Activated naive CD4-positive, alpha-beta T cell treated with anti-CD3 and anti-CD28 coated beads, Interleukin-2, amount 50 U/mL, for 24 hours (primary cell): ENCODE results near the gene VSNL1.

ENCODE experiments used
- H3K27ac Mint-ChIP-seq: one replicate; pipeline ENCODE4 v1.8.0; 2021; ENCODE audit warnings: mild to moderate bottlenecking, mixed read lengths
- H3K27me3 Mint-ChIP-seq: one replicate; pipeline ENCODE4 v1.8.0; 2021; ENCODE audit warnings: mixed read lengths
- H3K36me3 Mint-ChIP-seq: one replicate; pipeline ENCODE4 v1.8.0; 2021; ENCODE audit warnings: mixed read lengths
- H3K4me1 Mint-ChIP-seq: one replicate; pipeline ENCODE4 v1.8.0; 2021; ENCODE audit warnings: mixed read lengths
- H3K4me3 Mint-ChIP-seq: one replicate; pipeline ENCODE4 v1.8.0; 2021; ENCODE audit warnings: mild to moderate bottlenecking, mixed read lengths
- H3K9me3 Mint-ChIP-seq: one replicate; pipeline ENCODE4 v1.8.0; 2021; ENCODE audit warnings: mixed read lengths

VSNL1 gene

GRCh38 chr2:17634997-17635396 is 94.5 kb downstream of the VSNL1 start:
- Mint-ChIP-seq H3K27me3 (peaks cover 2% of the 10 kb centered on the region), H3K9me3 (no peaks in the 10 kb centered on the region), H3K4me1 (no peaks in the 10 kb centered on the region), H3K27ac (no peak overlapping the region), H3K36me3 (no peaks in the 10 kb centered on the region), H3K4me3 (no peak overlapping the region)

GRCh38 chr2:17636257-17636656 is 95.8 kb downstream of the VSNL1 start:
- Mint-ChIP-seq H3K27me3 (peaks cover 2% of the 10 kb centered on the region), H3K9me3 (no peaks in the 10 kb centered on the region)

GRCh38 chr2:17637131-17637906 is 96.8 kb downstream of the VSNL1 start:
- Mint-ChIP-seq H3K4me1 (no peaks in the 10 kb centered on the region), H3K4me3 (no peak overlapping the region), H3K27me3 (peaks cover 2% of the 10 kb centered on the region), H3K36me3 (no peaks in the 10 kb centered on the region), H3K27ac (no peak overlapping the region), H3K9me3 (no peaks in the 10 kb centered on the region)

More at GRCh38 chr2:17636257-17636656, 95.8 kb downstream of the VSNL1 start:
- Mint-ChIP-seq H3K4me3 (no peak overlapping the region), H3K36me3 (no peaks in the 10 kb centered on the region), H3K4me1 (no peaks in the 10 kb centered on the region), H3K27ac (no peak overlapping the region)

DNA sequence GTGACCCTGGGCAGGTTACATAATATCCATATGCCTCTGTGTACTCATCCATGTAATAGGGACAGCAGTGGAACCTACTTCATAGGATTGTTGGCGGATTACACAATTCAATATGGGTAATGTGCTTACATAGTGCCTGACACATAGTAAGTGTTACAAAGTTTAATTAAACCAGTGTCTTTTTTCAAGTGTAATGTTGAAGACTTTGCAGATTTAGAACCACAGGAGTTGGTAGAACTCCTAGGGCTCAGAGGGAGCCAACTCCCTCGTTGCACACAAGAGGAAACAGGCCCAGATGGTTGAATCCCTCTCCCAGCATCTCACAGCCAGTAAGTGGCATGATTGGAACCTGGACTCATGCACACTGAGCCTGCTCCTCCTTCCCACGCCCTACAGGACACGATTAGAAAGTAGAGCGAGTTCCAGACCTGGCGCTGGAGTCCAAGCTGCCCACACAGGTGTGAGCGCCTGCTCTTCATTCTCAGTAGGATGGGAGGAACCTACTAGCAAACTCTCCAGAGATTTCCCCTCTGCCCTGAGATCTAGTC is 97.8 kb downstream of the VSNL1 start:
- Mint-ChIP-seq H3K4me1 (peaks cover 3% of the 10 kb centered on the region), H3K27ac (no peak overlapping the region), H3K4me3 (no peak overlapping the region), H3K36me3 (no peaks in the 10 kb centered on the region), H3K9me3 (no peaks in the 10 kb centered on the region), H3K27me3 (peaks cover 2% of the 10 kb centered on the region)

DNA sequence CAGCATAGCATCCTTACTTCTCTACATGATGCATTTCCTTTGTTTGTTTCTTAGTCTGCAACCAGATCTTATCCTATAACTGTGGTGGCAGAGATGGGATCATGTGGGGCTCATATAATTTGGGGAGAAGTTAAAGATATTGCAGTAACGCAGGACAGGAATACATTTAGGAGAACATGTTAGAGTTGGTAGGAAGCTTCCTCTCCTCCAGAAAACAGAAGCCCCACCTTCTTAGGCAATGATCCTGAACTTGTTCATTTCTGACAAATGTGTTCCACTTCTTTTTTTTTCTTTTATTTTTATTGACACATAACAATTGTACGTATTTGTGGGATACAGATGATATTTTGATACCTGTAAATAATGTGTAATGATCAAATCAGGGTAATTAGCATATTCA is 99.9 kb downstream of the VSNL1 start:
- H3K4me3 Mint-ChIP-seq, result no peak overlapping the region
- H3K27me3 Mint-ChIP-seq, result peaks cover 2% of the 10 kb centered on the region
- peaks cover 3% of the 10 kb centered on the region for H3K4me1 Mint-ChIP-seq
- no peaks in the 10 kb centered on the region for H3K9me3 Mint-ChIP-seq
- no peak overlapping the region for H3K27ac Mint-ChIP-seq
- no peaks in the 10 kb centered on the region for H3K36me3 Mint-ChIP-seq

GRCh38 chr2:17643031-17643615 is 102.6 kb downstream of the VSNL1 start:
- Mint-ChIP-seq H3K9me3 (no peaks in the 10 kb centered on the region), H3K27ac (peak overlapping the region; percentile 65), H3K4me3 (no peak overlapping the region), H3K27me3 (no peaks in the 10 kb centered on the region), H3K4me1 (peaks cover 8% of the 10 kb centered on the region), H3K36me3 (no peaks in the 10 kb centered on the region)

GRCh38 chr2:17644997-17645720 is 104.7 kb downstream of the VSNL1 start:
- Mint-ChIP-seq H3K27ac (no peak overlapping the region), H3K9me3 (no peaks in the 10 kb centered on the region), H3K36me3 (no peaks in the 10 kb centered on the region), H3K27me3 (no peaks in the 10 kb centered on the region), H3K4me3 (no peak overlapping the region), H3K4me1 (peaks cover 8% of the 10 kb centered on the region)

GRCh38 chr2:17646081-17646554 is 105.6 kb downstream of the VSNL1 start:
- no peaks in the 10 kb centered on the region for H3K9me3 Mint-ChIP-seq
- no peak overlapping the region for H3K27ac Mint-ChIP-seq
- no peaks in the 10 kb centered on the region for H3K36me3 Mint-ChIP-seq
- no peak overlapping the region for H3K4me3 Mint-ChIP-seq
- H3K4me1 Mint-ChIP-seq, result peaks cover 8% of the 10 kb centered on the region
- H3K27me3 Mint-ChIP-seq, result no peaks in the 10 kb centered on the region

DNA sequence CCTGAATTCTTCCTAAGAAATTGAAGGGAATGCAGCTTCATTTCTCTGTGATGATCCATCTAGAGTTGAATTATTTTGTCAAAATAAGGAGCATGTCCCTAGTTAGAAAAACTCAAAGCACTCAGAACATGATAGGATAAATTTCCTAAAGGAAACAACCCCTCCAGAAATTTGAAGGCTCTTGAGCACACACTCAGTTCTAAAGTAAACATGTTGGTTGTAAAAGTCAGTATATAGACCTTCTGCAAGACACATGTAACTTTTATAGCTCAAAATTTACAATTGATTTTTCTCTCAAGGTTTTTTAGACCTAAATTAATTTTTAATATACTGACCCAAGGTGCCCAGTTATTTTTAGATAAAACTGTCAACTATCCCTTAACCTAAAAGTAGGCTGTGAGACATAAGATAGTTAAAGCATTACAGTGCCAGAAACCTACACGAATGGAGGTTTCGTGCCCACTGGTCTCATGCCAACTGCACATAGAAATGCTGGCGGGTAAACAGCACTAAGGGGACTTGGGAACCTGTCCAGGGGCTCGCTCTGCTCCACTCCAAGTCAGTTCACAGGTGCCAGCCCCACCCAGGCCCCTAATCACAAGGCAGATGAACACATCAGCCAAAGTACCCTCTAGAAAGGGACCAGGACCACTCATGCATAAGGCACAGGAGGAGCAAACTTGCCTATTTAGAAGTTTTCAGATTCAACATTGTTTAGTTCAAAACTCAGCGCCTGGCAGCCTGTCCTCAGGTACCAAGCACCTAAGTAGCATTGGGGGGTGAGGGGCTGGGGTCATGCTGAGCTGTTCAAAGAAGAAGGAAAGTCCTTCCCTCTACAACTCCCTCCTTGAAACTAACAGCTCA is 106.6 kb downstream of the VSNL1 start:
- H3K27me3 Mint-ChIP-seq, result no peaks in the 10 kb centered on the region
- no peaks in the 10 kb centered on the region for H3K36me3 Mint-ChIP-seq
- peaks cover 8% of the 10 kb centered on the region for H3K4me1 Mint-ChIP-seq
- no peak overlapping the region for H3K4me3 Mint-ChIP-seq
- H3K9me3 Mint-ChIP-seq, result no peaks in the 10 kb centered on the region
- no peak overlapping the region for H3K27ac Mint-ChIP-seq

- Mint-ChIP-seq H3K36me3 (no peaks in the 10 kb centered on the region), H3K9me3 (no peaks in the 10 kb centered on the region), H3K27me3 (no peaks in the 10 kb centered on the region), H3K4me3 (no peak overlapping the region), H3K4me1 (peaks cover 4% of the 10 kb centered on the region), H3K27ac (no peak overlapping the region)
Observed at GRCh38 chr2:17648581-17648980, 108.1 kb downstream of the VSNL1 start.

GRCh38 chr2:17649026-17649425 is 108.5 kb downstream of the VSNL1 start:
- H3K27ac Mint-ChIP-seq, result no peak overlapping the region
- peaks cover 4% of the 10 kb centered on the region for H3K4me1 Mint-ChIP-seq
- H3K9me3 Mint-ChIP-seq, result no peaks in the 10 kb centered on the region
- H3K27me3 Mint-ChIP-seq, result no peaks in the 10 kb centered on the region
- no peak overlapping the region for H3K4me3 Mint-ChIP-seq
- no peaks in the 10 kb centered on the region for H3K36me3 Mint-ChIP-seq

DNA sequence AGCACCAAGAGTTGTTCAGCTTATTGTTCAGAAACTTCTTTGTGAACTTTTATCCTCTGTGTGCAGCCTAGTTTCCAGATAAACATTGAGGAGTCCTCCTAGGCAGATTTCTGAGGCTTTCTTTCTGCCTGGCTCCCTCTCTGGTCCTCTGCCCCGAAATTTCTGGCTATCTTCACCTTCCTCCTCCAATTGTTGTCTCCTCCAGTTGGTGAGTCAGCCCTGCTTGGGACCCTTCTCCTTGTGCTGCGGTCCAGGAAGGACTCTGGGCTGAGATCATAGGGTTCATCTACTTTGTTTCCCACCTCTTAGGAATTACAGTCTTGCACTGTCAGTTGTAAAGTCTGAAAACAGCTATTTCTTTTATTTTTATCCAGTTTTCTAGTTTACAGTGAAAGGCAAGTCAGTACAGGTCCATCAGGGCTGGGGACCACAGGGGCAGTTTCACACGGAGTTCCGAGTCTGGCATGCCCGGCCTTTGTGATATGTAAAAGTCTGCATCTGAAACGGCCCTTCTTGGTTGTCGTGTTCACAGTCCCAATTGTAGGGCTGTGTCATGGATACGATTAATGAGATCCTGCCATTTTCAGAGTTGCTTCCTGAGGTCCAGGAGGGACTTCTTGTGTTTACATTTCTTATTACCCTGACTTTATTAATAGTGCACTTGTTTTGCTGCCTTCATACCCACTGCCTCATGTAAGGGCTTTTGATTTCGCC is 112.3 kb downstream of the VSNL1 start:
- H3K36me3 Mint-ChIP-seq, result peaks cover 2% of the 10 kb centered on the region
- no peaks in the 10 kb centered on the region for H3K4me1 Mint-ChIP-seq
- H3K9me3 Mint-ChIP-seq, result no peaks in the 10 kb centered on the region
- H3K4me3 Mint-ChIP-seq, result no peak overlapping the region
- H3K27ac Mint-ChIP-seq, result no peak overlapping the region
- no peaks in the 10 kb centered on the region for H3K27me3 Mint-ChIP-seq

DNA sequence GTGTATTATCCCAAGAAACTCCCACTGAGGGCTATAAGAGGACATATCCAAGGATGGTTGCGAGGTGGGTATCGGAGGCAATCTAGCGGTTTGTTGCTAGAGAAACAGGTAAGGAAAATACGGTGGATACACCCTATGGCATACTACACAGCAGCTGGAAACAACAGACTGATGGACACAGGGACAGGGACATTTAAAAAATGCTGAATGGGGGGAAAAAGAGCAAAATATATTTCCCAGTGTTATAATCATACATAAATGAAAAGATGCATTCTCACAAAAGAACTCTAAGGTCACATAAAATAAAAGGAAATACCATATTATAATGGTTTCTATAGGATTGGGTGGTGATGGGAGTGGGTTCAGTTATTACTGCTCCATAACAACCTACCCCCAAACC is 117.3 kb downstream of the VSNL1 start:
- H3K27ac Mint-ChIP-seq, result no peak overlapping the region
- no peaks in the 10 kb centered on the region for H3K4me1 Mint-ChIP-seq
- peaks cover 7% of the 10 kb centered on the region for H3K36me3 Mint-ChIP-seq
- no peaks in the 10 kb centered on the region for H3K9me3 Mint-ChIP-seq
- H3K4me3 Mint-ChIP-seq, result no peak overlapping the region
- no peaks in the 10 kb centered on the region for H3K27me3 Mint-ChIP-seq

DNA sequence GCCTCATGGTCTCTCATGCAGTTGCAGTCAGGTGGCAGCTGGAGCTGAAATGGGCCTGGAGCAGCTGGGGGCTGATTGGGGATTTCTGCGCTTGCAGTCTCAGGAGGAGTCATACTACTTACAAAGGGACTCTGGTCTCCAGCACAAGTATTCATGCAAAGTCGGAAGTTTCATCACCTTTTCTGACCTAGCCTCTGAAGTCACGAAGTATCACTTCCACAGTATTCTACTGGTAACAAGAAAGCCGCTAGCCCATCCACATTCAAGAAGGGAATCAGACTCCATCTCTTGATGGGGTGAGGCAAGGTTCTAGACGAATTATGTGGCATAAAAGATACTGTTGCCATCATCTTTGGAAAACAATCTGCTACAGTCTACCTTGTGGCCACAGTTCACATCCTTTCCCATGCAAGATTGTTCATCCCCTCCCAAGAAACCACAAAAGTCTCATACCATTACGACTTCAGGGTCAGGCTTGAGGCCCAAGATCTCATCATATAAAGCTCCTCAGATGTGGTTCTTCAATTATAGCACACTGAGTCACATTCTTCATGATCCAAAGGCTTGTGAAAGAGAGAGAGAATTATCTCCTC is 117.9 kb downstream of the VSNL1 start:
- Mint-ChIP-seq H3K27ac (no peak overlapping the region), H3K36me3 (peaks cover 10% of the 10 kb centered on the region), H3K9me3 (no peaks in the 10 kb centered on the region), H3K4me3 (no peak overlapping the region), H3K27me3 (no peaks in the 10 kb centered on the region), H3K4me1 (no peaks in the 10 kb centered on the region)
